T1000 (cell line): ENCODE measurements around the gene EXOG.
"Not testable (repeated sequence)": the region's sequence is repeated elsewhere in the genome, so short reads cannot be mapped to it uniquely, and the experiment has no call there.

Experiments used
- DNase-seq: peaks from one replicate; lab custom pipeline; 2025; ENCODE audit warnings: mixed read lengths; lab: John Stamatoyannopoulos, UW

The EXOG gene

GRCh38 chr3:38563886-38564270, 67.7 kb downstream of the EXOG start:
- no peak for DNase-seq

GRCh38 chr3:38564631-38565338, 68.6 kb downstream of the EXOG start:
- no peak for DNase-seq

- DNase-seq, result no peak
These were observed 69.4 kb downstream of the EXOG start for GRCh38 chr3:38565339-38566214.

GRCh38 chr3:38566215-38566528, 70.0 kb downstream of the EXOG start:
- no peak for DNase-seq

- not testable (repeated sequence) for DNase-seq
These were observed 70.7 kb downstream of the EXOG start for GRCh38 chr3:38566794-38567193.

GRCh38 chr3:38567498-38567897, 71.4 kb downstream of the EXOG start:
- no peak for DNase-seq

- DNase-seq, result no peak
These were observed 77.0 kb downstream of the EXOG start for GRCh38 chr3:38573111-38573510.

- DNase-seq, result no peak
These were observed 77.4 kb downstream of the EXOG start for GRCh38 chr3:38573556-38573955.

- DNase-seq, result no peak
These were observed 78.5 kb downstream of the EXOG start for GRCh38 chr3:38574411-38575278.

- no peak for DNase-seq
These were observed 79.2 kb downstream of the EXOG start for GRCh38 chr3:38575279-38575843.
